CD14-positive monocyte (primary cell): ENCODE data around the gene PUS7. TPM values are rescaled to one million over a fixed set of nuclear protein-coding genes. Genes with fewer than 3 reads are reported as not detected.

ENCODE experiments used
- DNase-seq, 3 donors: peaks; one replicate each; pipeline ENCODE4 v3.0.0-alpha.2; 2011 to 2022
- H2AFZ ChIP-seq: 2 replicates; pipeline ENCODE4 v1.6.0; 2012; ENCODE audit warnings: mild to moderate bottlenecking, low read depth, low read length, inconsistent platforms; ENCODE audit not compliant: insufficient read depth, poor library complexity, severe bottlenecking
- H3K27ac ChIP-seq, 2 donors: 1 replicate in 1 of 2; 2 replicates in 1 of 2; pipeline ENCODE4 v1.5.1; 2012 to 2013; ENCODE audit warnings: low read length in 2 of 2, control low read depth in 1 of 2, inconsistent platforms in 1 of 2, low read depth in 1 of 2, mild to moderate bottlenecking in 1 of 2
- H3K27me3 ChIP-seq, 2 donors: one replicate each; pipeline versions ENCODE4 v1.6.0 to v1.6.1; 2011 to 2013; ENCODE audit warnings: low read length in 2 of 2; ENCODE audit not compliant: control insufficient read depth in 2 of 2, insufficient read depth in 2 of 2
- H3K36me3 ChIP-seq, 2 donors: replicated peaks in 1 of 2; 1 replicate in 1 of 2; 2 replicates in 1 of 2; pipeline versions ENCODE4 v1.5.1 to v1.6.1; 2012 to 2013; ENCODE audit warnings: low read length in 2 of 2, control low read depth in 1 of 2, inconsistent platforms in 1 of 2, mild to moderate bottlenecking in 1 of 2; ENCODE audit not compliant: insufficient read depth in 2 of 2, control insufficient read depth in 1 of 2
- H3K4me1 ChIP-seq, 2 donors: 1 replicate in 1 of 2; 2 replicates in 1 of 2; pipeline versions ENCODE4 v1.5.1 to v1.6.1; 2012 to 2013; ENCODE audit warnings: low read length in 2 of 2, control low read depth in 1 of 2, inconsistent platforms in 1 of 2, mild to moderate bottlenecking in 1 of 2, moderate library complexity in 1 of 2; ENCODE audit not compliant: insufficient read depth in 2 of 2, control insufficient read depth in 1 of 2
- H3K4me2 ChIP-seq: replicated peaks from 2 replicates; pipeline ENCODE3; 2012; ENCODE audit warnings: low read length, moderate library complexity, mild to moderate bottlenecking; ENCODE audit not compliant: poor library complexity, severe bottlenecking; ENCODE audit errors: extremely low read depth
- H3K4me3 ChIP-seq, 3 experiments: fragments of 200-600 bp in 1 of 3; sonication (generic) in 1 of 3; replicated peaks in 1 of 3; 1 replicate in 2 of 3; 2 replicates in 1 of 3; pipeline ENCODE4 v1.5.1; 2011 to 2013; ENCODE audit warnings: low read length in 3 of 3, mild to moderate bottlenecking in 3 of 3, control low read depth in 2 of 3, low read depth in 2 of 3, inconsistent platforms in 1 of 3, moderate library complexity in 1 of 3
- H3K79me2 ChIP-seq: 2 replicates; pipeline ENCODE4 v1.6.0; 2012; ENCODE audit warnings: mild to moderate bottlenecking, control low read depth, inconsistent platforms, low read length, moderate library complexity; ENCODE audit not compliant: insufficient read depth
- H3K9ac ChIP-seq: 2 replicates; pipeline ENCODE4 v1.6.0; 2017; ENCODE audit warnings: low read length, mild to moderate bottlenecking; ENCODE audit not compliant: insufficient read depth, poor library complexity, severe bottlenecking
- H3K9me3 ChIP-seq, 2 donors: replicated peaks in 1 of 2; 1 replicate in 1 of 2; 2 replicates in 1 of 2; pipeline versions ENCODE4 v1.5.1 to v1.6.1; 2012 to 2013; ENCODE audit warnings: low read length in 2 of 2, control low read depth in 1 of 2; ENCODE audit not compliant: control insufficient read depth in 1 of 2, insufficient read depth in 1 of 2
- H4K20me1 ChIP-seq: 2 replicates; pipeline ENCODE4 v1.6.0; 2012; ENCODE audit warnings: mild to moderate bottlenecking, low read length, control low read depth, moderate library complexity; ENCODE audit not compliant: insufficient read depth
- H3K27ac Mint-ChIP-seq, 7 donors: one replicate each; pipeline ENCODE4 v1.8.0; 2020; ENCODE audit warnings: mild to moderate bottlenecking in 7 of 7, mixed read lengths in 7 of 7, moderate library complexity in 6 of 7, inconsistent platforms in 2 of 7
- H3K27me3 Mint-ChIP-seq, 3 donors: one replicate each; pipeline ENCODE4 v1.8.0; 2021 to 2022; ENCODE audit warnings: low read depth in 3 of 3, mild to moderate bottlenecking in 3 of 3, mixed read lengths in 3 of 3, moderate library complexity in 3 of 3, inconsistent platforms in 1 of 3
- H3K36me3 Mint-ChIP-seq, 2 donors: one replicate each; pipeline ENCODE4 v1.8.0; 2020; ENCODE audit warnings: mixed read lengths in 2 of 2, inconsistent platforms in 1 of 2, mild to moderate bottlenecking in 1 of 2
- H3K4me1 Mint-ChIP-seq: one replicate; pipeline ENCODE4 v1.8.0; 2020; ENCODE audit warnings: mild to moderate bottlenecking, mixed read lengths
- H3K4me3 Mint-ChIP-seq, 2 donors: one replicate each; pipeline ENCODE4 v1.8.0; 2020; ENCODE audit warnings: mild to moderate bottlenecking in 2 of 2, mixed read lengths in 2 of 2, moderate library complexity in 1 of 2
- H3K9me3 Mint-ChIP-seq, 7 donors: one replicate each; pipeline ENCODE4 v1.8.0; 2020 to 2022; ENCODE audit warnings: mixed read lengths in 7 of 7, mild to moderate bottlenecking in 6 of 7, moderate library complexity in 6 of 7, inconsistent platforms in 2 of 7
- WGBS: methylation state at CpG from one replicate; pipeline ENCODE4 v1.1.5; 2013; ENCODE audit warnings: missing lambda C conversion rate; ENCODE audit not compliant: insufficient coverage; 5-methylcytosine and 5-hydroxymethylcytosine counted together
- intact Hi-C, 2 donors: fragments of 100-400 bp; cut with micrococcal nuclease; formaldehyde crosslinking; loops; one replicate each; pipeline versions ENCODE4 v1.15.0 to v1.15.1; 2023
- polyA plus RNA-seq, 3 donors: library from polyadenylated mRNA; depleted of rRNA in 1 of 3; unstranded in 2 of 3; stranded (reverse) in 1 of 3; fragments of 300-500 nt in 2 of 3; fragments of >200 nt in 1 of 3; fragmentation: Illumina TruSeq in 2 of 3; gene quantifications; 1 replicate in 2 of 3; 2 replicates in 1 of 3; pipeline ENCODE4 v1.2.3, GENCODE V29; 2012 to 2021
- TF ChIP-seq, protein P1 (sequence below): fragments of 200-600 bp; IDR thresholded peaks from one replicate; pipeline ENCODE4 v1.8.0; 2022; ENCODE audit warnings: antibody characterized with exemption, mild to moderate bottlenecking

Gene PUS7
- polyA plus RNA-seq, 3 donors = 1.3 to 1.8 (median 1.6) TPM

DNA sequence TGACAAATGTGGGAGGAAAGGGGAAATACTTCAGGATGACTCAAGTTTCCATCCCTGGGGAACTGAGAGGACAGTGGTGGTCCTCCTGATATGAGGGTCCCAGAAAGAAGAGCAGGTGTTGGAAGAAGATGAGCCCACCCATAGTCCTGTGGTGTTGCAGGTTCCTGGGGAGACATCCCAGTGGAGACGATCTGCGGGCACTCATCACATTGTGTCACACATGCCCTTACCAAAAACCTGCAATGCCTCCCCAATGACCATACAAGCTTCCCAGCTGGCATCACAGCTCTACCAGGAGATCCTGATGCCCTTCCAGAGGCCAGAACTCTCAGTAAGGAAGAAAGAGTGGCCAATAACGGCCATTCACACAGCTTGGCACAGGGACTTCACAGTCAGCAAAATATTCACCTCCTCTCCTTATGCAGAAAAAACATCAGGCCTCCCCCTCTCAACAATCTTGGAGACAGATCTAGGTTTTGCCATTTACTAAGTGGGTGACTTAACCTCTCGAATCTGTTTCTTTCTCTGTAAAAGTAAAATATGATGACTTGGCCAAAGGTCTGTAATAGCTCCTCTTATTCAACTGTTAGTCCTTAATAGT lies 9.0 kb downstream of the PUS7 start:
- H3K9me3 Mint-ChIP-seq = peaks cover 0 to 2% (median 0%) of the 10 kb centered on the region in 7 donors
- Histone ChIP-seq H2AFZ (no peak overlapping the region), H3K4me1 (peaks cover 0 to 5% of the 10 kb centered on the region in 2 donors), H3K36me3 (no peaks in the 10 kb centered on the region), H3K27me3 (no peaks in the 10 kb centered on the region), H4K20me1 (no peaks in the 10 kb centered on the region), H3K79me2 (no peaks in the 10 kb centered on the region), H3K4me3 (no peak overlapping the region), H3K9me3 (no peaks in the 10 kb centered on the region), H3K27ac (no peak overlapping the region), H3K4me2 (no peak overlapping the region), H3K9ac (no peak overlapping the region)
- H3K27me3 Mint-ChIP-seq = peaks cover 0 to 1% (median 0%) of the 10 kb centered on the region in 3 donors
- WGBS = no CpG with 5 or more reads among the region's 4 CpGs
- H3K36me3 Mint-ChIP-seq = peaks cover 0 to 6% of the 10 kb centered on the region in 2 donors
- intact Hi-C loops = no loop called here
- H3K4me1 Mint-ChIP-seq = peaks cover 13% of the 10 kb centered on the region
- TF ChIP-seq, protein P1, sequence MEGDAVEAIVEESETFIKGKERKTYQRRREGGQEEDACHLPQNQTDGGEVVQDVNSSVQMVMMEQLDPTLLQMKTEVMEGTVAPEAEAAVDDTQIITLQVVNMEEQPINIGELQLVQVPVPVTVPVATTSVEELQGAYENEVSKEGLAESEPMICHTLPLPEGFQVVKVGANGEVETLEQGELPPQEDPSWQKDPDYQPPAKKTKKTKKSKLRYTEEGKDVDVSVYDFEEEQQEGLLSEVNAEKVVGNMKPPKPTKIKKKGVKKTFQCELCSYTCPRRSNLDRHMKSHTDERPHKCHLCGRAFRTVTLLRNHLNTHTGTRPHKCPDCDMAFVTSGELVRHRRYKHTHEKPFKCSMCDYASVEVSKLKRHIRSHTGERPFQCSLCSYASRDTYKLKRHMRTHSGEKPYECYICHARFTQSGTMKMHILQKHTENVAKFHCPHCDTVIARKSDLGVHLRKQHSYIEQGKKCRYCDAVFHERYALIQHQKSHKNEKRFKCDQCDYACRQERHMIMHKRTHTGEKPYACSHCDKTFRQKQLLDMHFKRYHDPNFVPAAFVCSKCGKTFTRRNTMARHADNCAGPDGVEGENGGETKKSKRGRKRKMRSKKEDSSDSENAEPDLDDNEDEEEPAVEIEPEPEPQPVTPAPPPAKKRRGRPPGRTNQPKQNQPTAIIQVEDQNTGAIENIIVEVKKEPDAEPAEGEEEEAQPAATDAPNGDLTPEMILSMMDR = no peak
- H3K4me3 Mint-ChIP-seq = no peak overlapping the region
- H3K27ac Mint-ChIP-seq = peak overlapping the region in 1 of 7 donors; percentile 73
- no peak for DNase-seq

DNA sequence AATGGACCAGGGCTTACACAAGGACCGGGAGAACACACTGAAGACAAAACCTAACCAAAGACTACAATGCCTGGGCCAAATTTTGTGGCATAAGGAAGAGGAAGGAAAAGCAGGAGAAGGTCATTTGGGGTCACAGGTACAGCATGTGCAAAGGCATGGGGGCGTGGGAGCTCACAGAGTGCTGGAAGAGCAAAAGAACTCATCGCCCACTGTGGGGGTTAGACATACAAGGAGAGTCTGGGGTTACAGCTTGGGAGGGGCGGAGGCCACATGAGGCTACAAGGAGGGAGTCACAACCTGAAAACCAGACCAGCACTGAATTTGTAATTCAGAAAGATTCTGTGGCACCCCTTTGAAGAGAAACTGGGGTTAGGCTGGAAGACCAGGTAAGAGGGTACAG lies 9.7 kb downstream of the PUS7 start:
- Histone ChIP-seq H3K4me1 (peaks cover 0 to 5% of the 10 kb centered on the region in 2 donors), H3K36me3 (no peaks in the 10 kb centered on the region), H3K4me2 (no peak overlapping the region), H4K20me1 (no peaks in the 10 kb centered on the region), H3K4me3 (no peak overlapping the region), H3K9ac (no peak overlapping the region), H3K9me3 (no peaks in the 10 kb centered on the region), H2AFZ (no peak overlapping the region), H3K27me3 (no peaks in the 10 kb centered on the region), H3K79me2 (no peaks in the 10 kb centered on the region), H3K27ac (no peak overlapping the region)
- 89% methylated on average over 3 of the region's 4 CpGs for WGBS
- H3K4me1 Mint-ChIP-seq = peaks cover 13% of the 10 kb centered on the region
- H3K4me3 Mint-ChIP-seq = no peak overlapping the region
- H3K36me3 Mint-ChIP-seq = peaks cover 0 to 7% of the 10 kb centered on the region in 2 donors
- H3K27ac Mint-ChIP-seq = peak overlapping the region in 4 of 7 donors; percentile 9 to 73 (median 49)
- H3K9me3 Mint-ChIP-seq = peaks cover 0 to 2% (median 0%) of the 10 kb centered on the region in 7 donors
- DNase-seq = no peak
- TF ChIP-seq, protein P1 = no peak
- H3K27me3 Mint-ChIP-seq = no peaks in the 10 kb centered on the region
- intact Hi-C loops = no loop called here
